Astrocyte (in vitro differentiated cells and primary cell): ENCODE measurements around the gene LIN52. TPM values are rescaled to one million over a fixed set of nuclear protein-coding genes. Genes with fewer than 3 reads are reported as not detected.

Source experiments
- DNase-seq: peaks from one replicate; pipeline ENCODE4 v3.0.0-alpha.2; 2010; ENCODE audit warnings: low read depth
- FAIRE-seq: peaks from 2 replicates; lab custom pipeline; 2011; peaks lifted over from hg19 to GRCh38; lab: Jason Lieb, UNC
- H2AFZ ChIP-seq: 2 replicates; pipeline ENCODE4 v1.6.0; 2012; ENCODE audit warnings: low read depth, low read length, inconsistent platforms
- H3K27ac ChIP-seq: 2 replicates; pipeline ENCODE4 v1.5.1; 2011; ENCODE audit warnings: low read depth, low read length, inconsistent platforms
- H3K27me3 ChIP-seq: 2 replicates; pipeline ENCODE4 v1.6.0; 2011; ENCODE audit warnings: low read length, inconsistent platforms; ENCODE audit not compliant: insufficient read depth
- H3K36me3 ChIP-seq: 2 replicates; pipeline ENCODE4 v1.5.1; 2011; ENCODE audit warnings: low read length, inconsistent platforms; ENCODE audit not compliant: insufficient read depth
- H3K4me1 ChIP-seq: 2 replicates; pipeline ENCODE4 v1.5.1; 2011; ENCODE audit warnings: low read length, inconsistent platforms; ENCODE audit not compliant: insufficient read depth
- H3K4me2 ChIP-seq: 2 replicates; pipeline ENCODE4 v1.6.0; 2012; ENCODE audit warnings: low read length, inconsistent platforms
- H3K4me3 ChIP-seq: 2 replicates; pipeline ENCODE4 v1.5.1; 2011; ENCODE audit warnings: low read depth, mild to moderate bottlenecking, low read length, inconsistent platforms; ENCODE audit not compliant: insufficient read depth
- H3K79me2 ChIP-seq: 2 replicates; pipeline ENCODE4 v1.6.0; 2012; ENCODE audit warnings: mild to moderate bottlenecking, low read length, inconsistent platforms; ENCODE audit not compliant: insufficient read depth
- H3K9ac ChIP-seq: 2 replicates; pipeline ENCODE4 v1.6.0; 2012; ENCODE audit warnings: mild to moderate bottlenecking, low read length, inconsistent platforms
- H3K9me3 ChIP-seq: 2 replicates; pipeline ENCODE4 v1.5.1; 2012; ENCODE audit warnings: low read depth, mild to moderate bottlenecking, low read length, inconsistent platforms; ENCODE audit not compliant: insufficient read depth
- H4K20me1 ChIP-seq: 2 replicates; pipeline ENCODE4 v1.6.0; 2012; ENCODE audit warnings: low read length, inconsistent platforms; ENCODE audit not compliant: insufficient read depth
- H3K27ac Mint-ChIP-seq: one replicate; pipeline ENCODE4 v1.8.0; 2021; ENCODE audit warnings: mild to moderate bottlenecking, mixed read lengths; ENCODE audit not compliant: unreplicated experiment
- H3K27me3 Mint-ChIP-seq: one replicate; pipeline ENCODE4 v1.8.0; 2021; ENCODE audit warnings: low read depth, mixed read lengths; ENCODE audit not compliant: unreplicated experiment
- H3K36me3 Mint-ChIP-seq: one replicate; pipeline ENCODE4 v1.8.0; 2021; ENCODE audit warnings: low read depth, mixed read lengths; ENCODE audit not compliant: unreplicated experiment
- H3K4me1 Mint-ChIP-seq: one replicate; pipeline ENCODE4 v1.8.0; 2021; ENCODE audit warnings: low read depth, mixed read lengths; ENCODE audit not compliant: unreplicated experiment
- H3K4me3 Mint-ChIP-seq: one replicate; pipeline ENCODE4 v1.8.0; 2021; ENCODE audit warnings: mild to moderate bottlenecking, moderate library complexity, mixed read lengths; ENCODE audit not compliant: unreplicated experiment
- H3K9me3 Mint-ChIP-seq: one replicate; pipeline ENCODE4 v1.8.0; 2021; ENCODE audit warnings: mild to moderate bottlenecking, mixed read lengths; ENCODE audit not compliant: unreplicated experiment
- CTCF ChIP-seq: IDR thresholded peaks from 2 replicates; pipeline ENCODE4 v1.5.1; 2011; ENCODE audit warnings: low read depth, mild to moderate bottlenecking, inconsistent platforms, low read length, moderate library complexity; ENCODE audit not compliant: insufficient read depth
- EZH2 ChIP-seq: IDR thresholded peaks from 2 replicates; pipeline ENCODE4 v1.6.1; 2012; ENCODE audit warnings: mild to moderate bottlenecking, low read length, inconsistent platforms; ENCODE audit not compliant: insufficient read depth
- total RNA-seq: library from RNA; stranded (reverse); gene quantifications from 2 replicates; pipeline ENCODE4 v1.2.1, GENCODE V29; 2021

The LIN52 gene
- total RNA-seq, 1 donor from 2014 or later: 5.5 TPM

GRCh38 chr14:74213907-74214803 lies 129.4 kb downstream of the LIN52 start:
- peaks cover 23% of the 10 kb centered on the region for H3K27me3 ChIP-seq
- no peak overlapping the region for H3K27ac ChIP-seq
- TF ChIP-seq CTCF (no peak), EZH2 (no peak)
- H3K4me1 Mint-ChIP-seq: no peaks in the 10 kb centered on the region
- H2AFZ ChIP-seq: no peak overlapping the region
- no peaks in the 10 kb centered on the region for H3K9me3 ChIP-seq
- no peaks in the 10 kb centered on the region for H3K79me2 ChIP-seq
- no peaks in the 10 kb centered on the region for H4K20me1 ChIP-seq
- DNase-seq: no peak
- peaks cover 4% of the 10 kb centered on the region for H3K4me1 ChIP-seq
- no peak for FAIRE-seq
- H3K4me2 ChIP-seq: no peak overlapping the region
- no peaks in the 10 kb centered on the region for H3K36me3 ChIP-seq
- H3K9me3 Mint-ChIP-seq: no peaks in the 10 kb centered on the region
- peaks cover 51% of the 10 kb centered on the region for H3K27me3 Mint-ChIP-seq
- H3K9ac ChIP-seq: no peak overlapping the region
- no peak overlapping the region for H3K27ac Mint-ChIP-seq
- no peak overlapping the region for H3K4me3 ChIP-seq
- no peaks in the 10 kb centered on the region for H3K36me3 Mint-ChIP-seq
- H3K4me3 Mint-ChIP-seq: no peak overlapping the region

GRCh38 chr14:74216671-74217070 lies 131.9 kb downstream of the LIN52 start:
- Mint-ChIP-seq H3K36me3 (peaks cover 2% of the 10 kb centered on the region), H3K27ac (no peak overlapping the region), H3K4me3 (no peak overlapping the region), H3K4me1 (no peaks in the 10 kb centered on the region), H3K9me3 (no peaks in the 10 kb centered on the region), H3K27me3 (peaks cover 62% of the 10 kb centered on the region)
- H3K4me3 ChIP-seq: no peak overlapping the region
- H3K27ac ChIP-seq: no peak overlapping the region
- DNase-seq (no peak), FAIRE-seq (no peak)
- peaks cover 4% of the 10 kb centered on the region for H3K4me1 ChIP-seq
- no peaks in the 10 kb centered on the region for H4K20me1 ChIP-seq
- H3K9ac ChIP-seq: no peak overlapping the region
- H3K79me2 ChIP-seq: no peaks in the 10 kb centered on the region
- no peaks in the 10 kb centered on the region for H3K9me3 ChIP-seq
- peaks cover 26% of the 10 kb centered on the region for H3K27me3 ChIP-seq
- H2AFZ ChIP-seq: no peak overlapping the region
- TF ChIP-seq EZH2: no peak
- no peak for TF ChIP-seq CTCF
- no peak overlapping the region for H3K4me2 ChIP-seq
- no peaks in the 10 kb centered on the region for H3K36me3 ChIP-seq
